NCI-H748 treated with DMSO at 0.1 percent for 48 hours (cell line): ENCODE results near the gene IL22RA1.

Experiments used
- DNase-seq: peaks from one replicate; lab custom pipeline; 2025; lab: John Stamatoyannopoulos, UW

IL22RA1 gene

DNA sequence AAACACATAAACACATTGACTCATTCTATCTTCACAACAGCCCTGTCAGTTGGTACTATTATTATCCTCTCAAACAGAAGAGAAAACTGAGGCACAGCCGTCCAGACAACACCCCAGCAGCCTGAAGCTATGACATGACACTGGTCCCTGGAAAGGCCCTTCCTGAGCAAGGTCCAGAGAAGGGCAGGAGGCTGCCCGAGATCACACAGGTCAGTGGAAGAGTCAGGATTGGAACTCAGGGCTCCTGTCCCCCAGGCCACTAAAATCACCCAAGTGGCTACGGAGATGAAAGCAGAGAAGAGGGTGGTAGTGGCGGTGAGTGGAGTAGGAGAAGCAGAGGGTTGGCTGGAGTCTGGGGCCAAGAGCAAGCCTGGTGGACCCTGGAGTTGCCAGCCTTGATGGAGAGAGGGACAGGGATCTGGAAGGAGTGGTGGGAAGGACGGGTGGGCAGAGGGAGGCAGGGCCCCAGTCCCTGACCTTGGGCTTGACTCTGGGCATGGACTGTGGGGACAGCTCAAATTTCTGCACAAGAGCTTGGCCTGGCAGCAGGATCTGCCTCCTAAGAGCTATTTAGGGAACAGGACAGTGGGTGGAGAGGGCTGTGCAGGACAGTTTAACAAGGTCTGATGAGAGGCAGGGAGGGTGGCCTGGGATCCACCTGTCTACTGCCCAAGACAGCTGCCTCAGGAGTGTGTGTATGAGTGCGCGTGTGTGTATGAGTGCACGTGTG lies 46.8 kb downstream of the IL22RA1 start:
- DNase-seq: no peak

DNA sequence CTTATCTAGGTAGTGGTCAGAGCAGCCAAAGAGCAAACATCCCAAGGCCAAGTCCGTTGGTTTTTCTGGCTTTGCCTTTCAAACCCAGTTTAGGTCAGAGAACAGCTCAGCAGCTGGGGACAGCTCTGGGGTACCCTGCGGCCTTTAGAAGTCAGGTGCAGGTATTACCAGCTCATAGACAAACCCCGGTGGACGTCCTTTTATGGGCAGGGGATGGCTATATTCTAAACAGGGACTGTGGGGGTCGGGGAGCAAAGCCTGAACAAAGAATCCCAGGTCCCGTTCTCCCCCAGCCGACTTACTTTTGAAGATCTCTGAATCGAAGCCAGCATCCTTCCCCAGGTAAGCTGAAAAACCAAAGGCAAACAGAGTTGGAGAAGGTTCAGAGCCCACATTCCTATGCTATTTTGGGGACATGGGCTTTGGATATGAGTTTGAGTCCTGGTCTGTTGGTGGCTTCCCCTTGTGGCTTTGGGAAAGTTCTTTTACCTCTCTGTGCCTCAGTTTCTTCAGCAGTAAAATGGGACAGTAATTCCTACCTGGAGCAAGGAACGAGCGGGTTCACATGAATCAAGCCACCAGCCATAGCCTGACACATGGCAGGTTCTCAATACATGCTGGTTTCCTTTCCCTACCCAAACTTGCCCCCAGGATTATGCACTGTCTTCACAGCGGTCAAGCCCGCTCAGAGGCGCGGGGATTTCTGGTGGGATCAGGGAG lies 47.6 kb downstream of the IL22RA1 start:
- no peak for DNase-seq

DNA sequence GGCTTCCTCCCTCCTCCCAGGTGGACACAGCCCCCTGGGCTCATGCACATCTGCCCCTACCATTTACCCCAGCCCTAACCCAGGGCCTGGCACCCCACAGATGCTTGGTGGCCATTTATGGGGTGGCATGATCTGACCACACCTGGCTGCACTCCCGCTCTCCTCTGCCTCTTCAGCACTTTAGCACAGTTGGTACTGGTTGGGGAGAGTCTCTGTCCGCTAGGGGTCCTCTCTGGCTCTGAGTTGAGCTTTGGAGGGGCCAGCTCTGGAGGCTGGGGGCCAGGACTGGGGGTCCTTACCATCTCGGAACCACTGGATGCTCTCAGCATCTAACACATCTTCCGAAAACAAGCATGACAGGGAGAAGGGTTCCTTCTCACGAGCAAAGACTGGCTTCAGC lies 48.4 kb downstream of the IL22RA1 start:
- DNase-seq: no peak

DNA sequence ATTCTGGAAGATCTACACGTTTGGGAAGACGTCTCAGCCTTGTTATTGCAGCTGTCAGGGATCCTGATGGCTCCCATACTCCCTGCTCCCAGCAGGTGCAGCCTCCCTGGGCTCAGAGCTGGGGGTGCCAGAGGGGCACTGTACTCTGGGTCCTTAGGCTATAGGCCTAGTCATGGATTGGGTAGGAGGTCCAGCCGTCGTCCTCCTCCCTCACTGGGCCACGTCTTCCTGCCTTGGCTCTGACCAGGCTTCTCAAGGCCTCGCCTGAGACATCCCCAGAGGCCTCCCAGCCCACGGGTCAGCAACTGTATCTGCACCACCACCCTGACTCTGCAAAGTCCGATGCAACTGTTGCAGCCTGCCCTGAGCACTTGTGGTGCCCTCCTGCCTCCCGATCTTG lies 49.2 kb downstream of the IL22RA1 start:
- DNase-seq: no peak

DNA sequence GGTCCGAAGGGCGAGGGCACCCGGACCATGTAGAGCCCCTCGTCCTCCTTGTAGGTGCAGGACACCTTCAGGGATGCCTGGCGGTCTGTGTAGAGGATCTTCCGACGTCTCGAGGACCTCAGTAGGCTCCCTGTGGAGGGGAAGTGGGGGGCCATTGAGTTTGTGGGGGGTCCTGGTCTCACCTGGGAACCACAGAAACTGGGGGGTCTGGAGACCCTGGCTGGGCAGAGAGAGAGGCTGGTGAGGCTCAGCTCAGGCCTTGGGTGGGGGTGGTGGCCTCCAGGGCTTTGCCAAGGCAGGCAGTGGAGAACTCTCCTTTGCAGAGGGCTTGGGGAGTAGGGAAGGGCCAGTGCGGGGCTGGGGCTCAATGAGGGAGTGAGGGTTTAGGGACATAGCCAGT lies 50.0 kb downstream of the IL22RA1 start:
- no peak for DNase-seq

DNA sequence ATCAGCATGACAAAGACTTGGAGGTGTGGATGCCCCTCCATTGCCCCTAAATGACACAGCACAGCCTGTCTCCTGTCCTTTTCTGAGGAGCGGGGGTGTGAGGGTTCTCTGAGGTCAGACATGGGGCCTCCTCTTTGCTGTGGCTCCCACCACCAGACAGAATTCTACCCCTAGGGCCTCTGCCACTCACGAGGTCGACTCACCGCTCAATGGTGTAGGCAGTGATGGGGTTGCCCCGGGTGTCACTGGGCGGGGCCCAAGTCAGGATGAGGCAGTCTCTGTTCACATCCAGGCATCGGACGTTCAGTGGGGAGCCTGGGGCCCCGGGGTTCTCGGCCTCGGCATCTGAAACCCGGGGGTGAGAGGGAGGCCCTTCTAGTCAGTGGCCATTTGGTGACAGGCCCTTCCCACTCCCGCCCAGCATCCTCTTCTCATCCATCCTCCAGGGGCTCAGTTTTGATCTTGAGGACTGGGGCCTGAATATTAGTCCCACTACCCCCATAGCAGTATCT lies 50.9 kb downstream of the IL22RA1 start:
- DNase-seq: no peak

DNA sequence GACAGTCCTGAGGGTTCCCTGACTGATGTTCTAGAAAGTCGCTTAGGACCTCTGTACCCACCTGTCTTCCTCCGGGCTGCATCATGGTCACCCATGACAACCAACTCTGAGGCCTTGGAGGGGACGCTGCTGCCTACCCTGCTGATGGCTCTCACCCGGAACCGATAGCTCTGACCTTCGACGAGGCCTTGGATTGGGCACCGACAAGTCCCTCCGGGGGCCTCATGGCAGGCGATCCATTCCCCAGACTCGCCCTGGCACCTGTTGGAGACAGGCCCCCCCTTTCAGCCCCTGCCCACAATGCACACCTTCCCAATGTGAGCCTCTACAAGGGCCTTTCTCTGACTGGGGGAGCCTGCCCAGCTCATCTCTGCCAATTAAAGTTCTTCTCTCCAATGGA lies 52.2 kb downstream of the IL22RA1 start:
- DNase-seq: no peak

DNA sequence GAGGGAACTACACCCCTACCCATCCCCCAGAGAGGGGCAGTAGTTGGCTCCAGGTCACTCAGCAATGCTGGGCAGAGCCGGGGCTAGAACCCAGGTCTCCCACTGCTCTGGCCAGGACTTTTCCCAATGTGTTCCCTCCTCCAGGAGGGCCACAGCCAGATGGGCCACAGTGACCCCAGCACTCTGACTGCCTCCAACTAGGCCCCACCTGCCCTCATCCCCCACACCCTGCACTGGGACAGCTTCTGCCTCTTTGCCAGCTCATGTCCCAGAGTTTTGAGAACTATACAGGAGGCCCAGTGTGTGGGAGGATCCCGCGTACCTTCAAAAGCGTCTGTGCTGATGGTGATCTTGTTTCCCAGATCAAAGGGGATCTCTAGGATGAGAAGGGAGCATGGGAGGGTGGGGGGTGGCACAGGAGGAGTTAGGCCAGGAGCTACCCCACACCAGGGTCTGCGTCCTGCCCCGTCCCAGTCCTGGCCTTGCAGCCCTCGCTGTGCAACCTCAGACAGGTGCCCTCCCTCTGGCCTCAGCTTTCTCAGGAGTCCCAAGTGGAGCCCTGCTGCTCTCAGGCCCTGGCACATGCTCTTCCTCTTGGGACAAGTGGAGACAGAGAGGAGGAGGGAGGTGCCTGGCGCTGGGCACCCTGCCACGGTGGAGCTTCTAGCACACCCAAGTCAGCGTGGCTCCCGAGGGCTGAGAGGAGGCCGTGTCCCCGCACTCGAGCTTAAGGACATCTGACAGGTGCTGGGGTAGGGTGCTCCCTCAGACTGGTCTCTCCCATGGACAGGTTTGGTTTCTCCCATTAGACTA lies 53.0 kb downstream of the IL22RA1 start:
- DNase-seq: no peak

DNA sequence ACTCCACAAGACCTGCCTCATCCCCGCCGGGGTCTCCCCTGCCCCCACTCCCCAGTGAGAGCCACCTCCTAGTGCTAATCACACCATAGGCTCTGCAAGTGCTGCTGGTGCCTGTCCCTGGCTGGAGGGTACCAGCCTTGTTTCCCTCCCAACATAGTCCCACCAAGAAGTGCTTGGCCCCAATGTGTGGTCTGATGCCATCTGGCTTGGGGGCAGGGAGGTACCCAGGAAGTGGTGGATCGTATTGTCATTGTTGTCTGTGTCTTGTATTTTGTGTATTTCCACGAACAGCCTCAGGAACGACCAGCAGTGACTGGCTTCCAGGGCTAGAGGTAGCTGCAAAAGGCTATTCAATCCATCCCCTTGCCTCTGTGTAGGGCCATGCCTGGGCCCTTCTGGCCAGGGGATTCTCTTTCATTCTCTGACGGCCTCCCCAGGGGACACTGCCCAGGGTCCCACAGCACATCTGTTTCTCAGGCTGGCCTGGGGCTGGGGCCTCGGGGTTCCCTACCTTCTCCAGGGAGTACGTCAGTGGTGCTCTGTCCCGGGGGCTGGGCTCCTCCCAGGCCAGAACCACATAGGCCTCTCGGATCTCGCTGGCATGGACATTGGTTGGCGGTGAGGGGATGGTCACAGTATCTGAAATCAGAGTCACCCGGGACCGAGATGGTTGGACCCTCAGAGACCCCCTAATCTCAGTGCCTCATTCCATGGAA lies 53.8 kb downstream of the IL22RA1 start:
- DNase-seq: no peak

DNA sequence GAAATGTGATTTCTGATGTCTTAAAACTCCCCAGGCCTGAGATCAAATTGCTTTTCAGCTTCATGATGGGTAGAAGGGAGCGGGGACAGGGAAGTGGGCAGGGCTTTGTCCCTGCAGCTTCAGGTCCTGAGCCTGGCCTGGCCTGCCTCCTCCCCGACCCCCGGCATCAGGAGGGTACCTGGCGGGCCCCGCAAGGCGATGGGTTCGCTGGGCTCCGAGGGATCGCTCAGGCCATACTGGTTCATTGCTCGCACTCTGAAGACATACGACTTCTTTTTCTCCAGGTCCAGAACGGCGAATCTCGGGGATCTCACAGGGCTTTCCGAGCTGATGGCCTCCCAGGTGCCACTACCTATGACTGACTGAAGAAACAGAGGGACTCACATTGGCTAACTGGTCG lies 56.5 kb downstream of the IL22RA1 start:
- no peak for DNase-seq

DNA sequence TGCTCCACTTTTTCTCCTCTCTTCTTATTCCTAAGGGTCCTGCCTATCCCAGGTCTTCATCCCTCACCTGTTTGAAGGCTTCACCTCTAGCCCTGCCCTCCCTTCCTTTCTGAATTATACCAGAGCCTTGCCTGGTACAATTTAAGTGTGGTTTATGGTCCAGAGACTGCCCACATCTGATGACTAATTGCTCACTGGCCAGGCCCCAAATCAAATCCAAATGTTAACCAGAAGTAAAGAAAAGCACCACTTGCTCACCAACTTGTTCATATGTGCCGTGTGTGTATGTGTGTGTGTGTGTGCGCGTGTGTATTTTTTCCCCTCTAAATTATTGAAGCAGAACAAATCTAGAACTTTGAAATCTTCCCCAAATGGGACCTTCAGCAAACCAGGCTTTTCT lies 57.4 kb downstream of the IL22RA1 start:
- DNase-seq: no peak

DNA sequence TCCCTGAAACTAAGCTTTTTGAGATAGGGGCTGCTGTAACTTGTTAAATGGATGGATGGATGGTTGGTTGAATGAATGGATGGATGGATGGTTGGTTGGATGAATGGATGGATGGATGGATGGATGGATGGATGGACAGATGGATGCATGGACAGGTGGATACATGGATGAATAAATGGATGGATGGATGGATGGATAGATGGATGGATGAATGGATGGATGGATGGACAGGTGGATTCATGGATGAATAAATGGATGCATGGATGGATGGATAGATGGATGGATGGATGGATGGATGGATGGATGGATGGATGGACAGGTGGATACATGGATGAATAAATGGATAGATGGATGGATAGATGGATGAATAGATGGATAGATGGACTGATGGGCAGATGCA lies 57.9 kb downstream of the IL22RA1 start:
- DNase-seq: no peak

DNA sequence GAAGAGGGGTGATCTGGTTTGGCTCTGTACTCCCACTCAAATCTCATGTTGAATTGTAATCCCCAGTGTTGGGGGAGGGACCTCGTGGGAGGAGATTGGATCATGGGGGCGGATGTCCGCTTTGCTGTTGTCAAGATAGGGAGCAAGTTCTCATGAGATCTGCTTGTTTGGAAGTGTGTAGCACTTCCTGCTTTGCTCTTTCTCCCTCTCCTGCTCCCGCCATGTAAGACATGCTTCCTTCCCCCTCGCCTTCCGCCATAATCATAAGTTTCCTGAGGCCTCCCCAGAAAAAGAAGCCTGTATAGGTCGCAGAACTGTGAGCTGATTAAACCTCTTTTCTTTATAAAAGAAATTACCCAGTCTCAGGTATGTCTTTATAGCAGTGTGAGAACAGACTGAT lies 58.9 kb downstream of the IL22RA1 start:
- no peak for DNase-seq

DNA sequence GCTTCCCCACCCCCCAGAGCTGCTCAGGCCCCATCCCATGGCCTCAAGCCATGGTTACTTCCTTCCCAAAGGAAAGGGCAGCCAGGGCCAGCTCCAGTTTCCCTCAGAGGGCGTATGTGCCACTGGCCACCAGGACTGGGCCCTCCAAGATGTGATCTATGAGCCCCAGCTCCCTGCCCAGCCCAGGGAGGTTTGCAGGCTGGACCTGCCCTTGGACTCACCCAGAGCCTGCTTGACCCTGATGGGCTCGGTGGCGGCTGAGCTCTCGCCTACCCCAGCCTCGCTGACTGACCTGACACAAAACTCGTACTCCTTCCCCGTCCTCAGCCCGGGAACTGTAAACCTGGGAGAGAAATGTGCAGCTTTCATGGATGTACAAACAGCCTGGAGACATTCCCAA lies 60.6 kb downstream of the IL22RA1 start:
- DNase-seq: no peak

DNA sequence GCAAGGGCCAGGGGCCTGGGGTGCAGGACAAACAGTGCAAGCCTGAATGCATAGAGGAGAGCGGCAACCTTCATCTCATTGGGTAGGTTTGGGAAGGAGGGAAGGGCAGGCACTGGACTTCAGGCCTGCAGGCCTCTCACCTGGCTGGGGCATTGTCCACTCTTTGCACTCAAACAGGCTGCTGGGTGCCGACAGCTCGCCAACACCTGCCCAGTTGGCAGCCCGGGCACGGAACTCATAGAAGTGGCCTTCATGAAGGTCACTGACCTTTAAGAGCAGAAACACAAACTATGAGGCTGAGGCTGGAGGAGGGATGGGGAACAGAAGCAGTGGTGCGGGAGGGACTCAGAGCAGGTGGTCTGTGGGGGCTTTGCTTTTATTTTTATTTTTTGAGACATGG lies 61.8 kb downstream of the IL22RA1 start:
- DNase-seq: no peak

DNA sequence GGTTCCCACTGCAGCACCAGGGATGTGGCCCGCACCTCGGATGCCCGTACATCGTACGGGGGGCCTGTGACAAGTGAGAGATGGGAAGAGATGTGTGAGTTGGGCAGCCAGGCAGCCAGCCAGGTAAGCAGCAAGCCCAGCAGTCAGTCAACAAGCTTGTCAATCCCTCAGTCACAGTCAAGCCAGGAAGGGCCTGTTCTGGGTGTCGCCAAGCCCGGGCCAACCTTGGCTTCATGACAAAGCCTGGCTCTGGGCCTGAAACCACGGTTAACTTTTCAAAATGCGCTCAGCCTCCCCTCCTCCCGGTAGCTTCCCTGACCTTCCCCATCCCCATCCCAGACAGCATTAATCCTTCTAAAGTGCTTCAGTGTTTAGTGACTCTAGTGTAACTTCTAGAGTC lies 62.8 kb downstream of the IL22RA1 start:
- DNase-seq: no peak

DNA sequence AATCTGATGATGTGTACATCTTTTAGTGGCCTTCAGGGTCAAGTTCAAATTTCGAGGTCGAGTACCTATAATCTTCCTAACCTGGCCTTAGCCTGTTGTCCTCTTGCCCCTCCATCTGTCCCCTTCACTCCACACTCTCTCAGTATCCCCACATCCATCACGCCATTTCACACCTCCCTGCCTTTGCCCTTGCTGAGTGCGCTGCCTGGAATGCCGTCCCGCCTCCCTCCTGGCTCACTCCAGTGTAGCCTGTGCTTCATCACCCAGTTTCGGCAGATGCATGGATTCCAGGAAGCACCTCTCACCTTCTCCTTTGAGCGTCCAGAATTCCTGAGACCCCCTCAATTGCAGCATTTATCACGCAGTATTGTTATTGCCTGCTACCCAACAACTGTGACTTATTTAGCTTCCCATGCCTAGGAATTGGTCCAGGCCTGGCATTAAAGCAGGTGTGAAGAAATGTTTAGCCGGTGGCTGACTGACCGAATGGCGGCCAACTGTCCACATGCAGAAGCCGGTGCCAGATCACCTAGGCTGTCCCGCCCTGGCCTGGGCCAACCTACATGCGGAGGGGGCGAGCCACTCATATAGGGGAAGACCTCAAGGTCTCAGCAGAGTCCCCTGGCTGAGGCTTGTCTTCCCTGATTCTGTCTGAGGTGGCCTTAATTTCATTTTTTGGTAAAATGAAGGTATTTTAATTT lies 65.5 kb downstream of the IL22RA1 start:
- no peak for DNase-seq

DNA sequence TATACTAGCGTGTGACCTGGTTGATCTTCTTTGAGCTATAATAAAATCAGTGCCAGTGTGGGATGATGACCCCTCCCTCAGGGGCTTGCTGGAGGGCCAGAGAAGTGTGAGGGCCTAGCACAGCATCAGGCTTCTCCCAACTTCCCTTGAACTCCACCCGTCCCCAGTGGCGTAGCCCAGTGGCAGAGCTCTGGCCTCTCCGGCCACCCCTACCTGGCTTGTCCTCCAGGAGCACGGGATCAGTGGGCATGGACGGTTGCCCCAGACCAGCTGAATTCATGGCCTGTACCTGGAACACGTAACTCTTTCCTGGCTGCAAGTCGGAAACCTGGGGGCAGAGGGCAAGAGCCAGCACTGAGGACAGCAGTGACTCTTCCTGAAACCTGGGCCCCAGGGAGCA lies 67.0 kb downstream of the IL22RA1 start:
- no peak for DNase-seq

DNA sequence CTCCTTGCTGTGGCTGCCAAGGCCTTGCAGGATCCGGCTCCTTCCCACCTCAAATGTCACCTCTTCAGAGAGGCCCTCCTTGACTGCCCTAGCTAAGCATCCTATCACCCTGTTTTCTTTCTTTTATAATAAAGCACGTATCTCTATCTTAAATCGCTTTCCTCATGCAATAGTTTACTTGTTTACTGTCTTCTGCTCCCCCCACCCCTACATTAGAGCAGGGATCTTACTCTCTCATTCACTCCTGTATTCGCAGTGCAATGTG lies 67.4 kb downstream of the IL22RA1 start:
- no peak for DNase-seq

DNA sequence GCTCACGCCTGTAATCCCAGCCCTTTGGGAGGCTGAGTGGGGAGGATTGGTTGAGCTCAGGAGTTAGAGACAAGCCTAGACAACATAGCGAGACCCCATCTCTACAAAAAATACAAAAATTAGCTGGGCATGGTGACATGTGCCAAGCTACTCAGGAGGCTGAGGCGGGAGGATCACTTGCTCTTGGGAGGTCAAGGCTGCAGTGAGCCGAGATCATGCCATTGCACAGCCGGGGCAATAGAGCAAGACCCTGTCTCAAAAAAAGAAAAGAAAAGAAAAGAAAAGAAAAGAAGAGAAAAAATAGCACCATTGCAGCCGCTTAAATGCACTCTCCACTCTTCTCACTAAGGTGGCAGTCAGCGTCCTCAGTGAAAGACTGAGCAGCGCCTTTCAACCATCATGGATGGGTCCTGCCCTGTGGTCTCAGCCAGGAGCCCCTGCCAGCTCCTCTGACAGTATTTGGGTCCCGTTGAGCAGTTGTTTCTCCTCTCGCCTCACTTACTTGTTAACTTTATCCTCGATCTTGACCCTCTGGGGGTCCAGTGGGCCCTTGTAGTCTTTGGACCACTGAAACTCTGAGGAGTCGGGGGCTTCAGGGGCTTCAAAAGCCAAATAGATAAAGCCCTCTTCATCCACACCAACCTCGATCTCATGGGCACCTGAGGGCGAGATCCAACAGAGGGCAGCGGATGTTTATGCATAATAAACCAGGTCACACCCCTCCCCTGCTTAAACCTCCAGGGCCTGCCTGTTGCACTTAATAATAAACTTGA lies 67.9 kb downstream of the IL22RA1 start:
- no peak for DNase-seq

DNA sequence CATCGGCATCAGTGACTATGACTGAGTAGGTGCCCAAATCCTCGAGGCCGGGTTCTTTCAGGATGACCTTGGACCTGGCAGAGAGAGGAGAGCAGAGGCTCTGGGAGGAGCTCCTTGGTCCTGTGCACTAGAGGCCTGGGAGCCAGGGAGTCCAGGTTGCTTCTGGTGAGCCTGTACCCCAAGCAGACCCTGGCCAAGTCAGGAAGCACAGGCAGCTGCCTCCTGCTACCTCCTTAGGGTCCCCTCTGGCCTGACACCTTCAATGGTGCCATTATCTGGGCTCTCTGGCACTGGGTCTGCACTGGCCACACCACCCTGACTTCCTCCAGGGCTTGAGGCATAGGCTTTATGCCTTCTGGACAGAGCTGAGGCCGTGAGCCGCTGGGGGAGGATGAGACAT lies 68.7 kb downstream of the IL22RA1 start:
- no peak for DNase-seq
